Diencephalon (tissue), 1 donor: ENCODE data around the gene BHMT2. TPM values are rescaled to one million over a fixed set of nuclear protein-coding genes. Genes with fewer than 3 reads are reported as not detected.

Experiments
- total RNA-seq: library from RNA; depleted of rRNA; stranded (reverse); fragments of >200 nt; gene quantifications from one replicate; pipeline ENCODE4 v1.2.3, GENCODE V29; 2014

Gene BHMT2, protein sequence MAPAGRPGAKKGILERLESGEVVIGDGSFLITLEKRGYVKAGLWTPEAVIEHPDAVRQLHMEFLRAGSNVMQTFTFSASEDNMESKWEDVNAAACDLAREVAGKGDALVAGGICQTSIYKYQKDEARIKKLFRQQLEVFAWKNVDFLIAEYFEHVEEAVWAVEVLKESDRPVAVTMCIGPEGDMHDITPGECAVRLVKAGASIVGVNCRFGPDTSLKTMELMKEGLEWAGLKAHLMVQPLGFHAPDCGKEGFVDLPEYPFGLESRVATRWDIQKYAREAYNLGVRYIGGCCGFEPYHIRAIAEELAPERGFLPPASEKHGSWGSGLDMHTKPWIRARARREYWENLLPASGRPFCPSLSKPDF
- 1.2 TPM for total RNA-seq

DNA sequence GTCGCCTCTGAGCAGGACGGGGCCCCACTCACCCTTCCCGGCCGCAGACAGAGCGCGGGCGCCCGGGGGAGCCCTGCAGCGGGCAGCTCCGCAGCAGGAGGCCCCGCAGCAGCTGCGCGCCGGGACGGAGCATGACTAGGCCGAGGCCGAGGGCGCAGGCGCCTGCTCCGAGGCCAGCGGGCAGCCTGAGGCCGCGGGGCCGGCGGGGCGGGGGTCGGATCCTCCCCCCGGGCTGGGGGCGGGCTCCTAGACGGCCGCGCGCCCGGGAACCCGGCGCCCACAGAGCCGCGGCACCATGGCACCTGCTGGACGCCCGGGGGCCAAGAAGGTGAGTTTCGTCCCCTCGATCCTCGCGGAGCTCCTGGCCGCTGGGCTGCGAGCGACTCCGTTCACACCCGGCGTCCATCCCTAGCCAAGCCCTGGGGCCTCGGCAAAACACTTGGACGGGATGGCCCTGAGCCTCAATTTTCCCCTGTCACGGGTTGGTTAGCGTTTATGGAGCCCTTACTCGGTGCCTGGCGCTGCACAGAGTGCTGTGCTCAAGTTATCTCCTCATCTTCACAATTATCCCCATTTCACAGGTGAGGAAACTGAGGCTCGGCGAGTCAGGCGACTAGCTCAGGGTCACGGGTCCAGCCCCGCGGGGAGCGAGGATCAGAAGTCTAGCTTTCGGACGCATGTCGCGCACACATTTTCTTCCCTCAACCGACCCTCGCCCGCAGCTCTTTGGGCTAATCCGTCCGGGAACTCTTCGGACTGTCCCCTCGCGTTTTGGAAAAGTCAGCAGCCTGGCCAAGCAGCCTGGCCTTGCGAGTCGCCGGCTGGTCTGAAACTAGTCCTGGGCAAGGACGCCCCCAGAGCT, at the start of gene BHMT2, which contains the start of gene DMGDH:
BHMT2 (plus strand) TSS at position 280 of the 862 bp plus-strand sequence; CDS start at position 296, 16 bp downstream.
DMGDH (minus strand) TSS at position 187 of the 862 bp plus-strand sequence; CDS start at position 133, 54 bp downstream.

DNA sequence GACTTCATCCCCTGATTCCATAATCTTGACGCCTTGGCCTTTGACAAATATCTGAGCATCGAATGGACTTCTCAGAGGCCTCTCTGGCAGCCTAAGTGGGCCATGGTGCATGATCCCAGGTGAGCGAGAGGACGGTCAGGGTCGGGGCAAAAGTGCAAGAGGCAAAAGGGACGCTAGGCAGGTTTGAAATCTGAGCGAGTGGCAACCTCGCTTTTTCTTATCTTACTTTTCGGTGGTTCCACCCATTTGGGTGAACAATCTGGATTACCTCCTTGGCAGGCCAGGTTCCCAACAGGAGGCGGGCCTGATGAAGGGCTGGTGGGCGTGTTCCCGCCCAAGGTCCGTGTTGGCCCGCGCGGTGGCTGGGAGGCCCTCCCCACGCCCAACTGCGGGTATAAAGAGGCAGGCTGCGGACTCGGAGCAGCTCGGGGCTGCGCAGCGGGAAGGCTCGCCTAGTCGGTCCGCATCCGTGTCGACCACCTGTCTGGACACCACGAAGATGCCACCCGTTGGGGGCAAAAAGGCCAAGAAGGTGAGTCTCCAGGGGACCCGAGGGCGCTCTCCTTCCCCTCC, 41.9 kb downstream of the BHMT2 start, which contains the start of gene BHMT:
BHMT (plus strand) TSS at position 423 of the 573 bp plus-strand sequence; CDS start at position 500, 77 bp downstream.

Other genes with a start within 250 kb of the BHMT2 start
- gene ARSB, start 84.5 kb upstream of the BHMT2 start, total RNA-seq: 21.7 TPM
- gene DMGDH, start 93 bp upstream of the BHMT2 start, total RNA-seq: 3.7 TPM
- 0.46 TPM for gene BHMT, start 42.0 kb downstream of the BHMT2 start, total RNA-seq
- 29.8 TPM for gene JMY, start 166.4 kb downstream of the BHMT2 start, total RNA-seq